GM12878 (cell line): ENCODE data around the gene PRSS2. TPM values are rescaled to one million over a fixed set of nuclear protein-coding genes. Genes with fewer than 3 reads are reported as not detected.

Source experiments
- ATAC-seq: fragments of 200-7000 bp; cut with Tn5 transposase; 3 replicates; pipeline ENCODE4 v1.9.1; 2020; ENCODE audit warnings: mild to moderate bottlenecking, moderate library complexity
- BruUV-seq: library from RNA; stranded (reverse); fragments of 400-500 nt; replicated peaks from 2 replicates; lab custom pipeline; 2021; lab: Mats Ljungman, UMichigan
- CTCF ChIA-PET: fragments of 300-600 bp; sonication (Branson Sonifier 250); formaldehyde crosslinking; extraction: SDS; loops from one replicate; lab custom pipeline; 2021; ENCODE audit warnings: inconsistent platforms; lab: Yijun Ruan, JAX
- POLR2A ChIA-PET: fragments of 350-600 bp; formaldehyde crosslinking; extraction: SDS; loops from one replicate; lab custom pipeline; 2021; ENCODE audit warnings: inconsistent platforms; lab: Charles Lee
- RAD21 ChIA-PET: fragments of 300-600 bp; sonication (Branson Sonifier 250); formaldehyde crosslinking; loops from one replicate; lab custom pipeline; 2023; ENCODE audit warnings: antibody characterized with exemption; ENCODE audit not compliant: unreplicated experiment; lab: Charles Lee
- SMC1A ChIA-PET: fragments of 300-600 bp; sonication (Branson Sonifier 250); formaldehyde crosslinking; loops from one replicate; lab custom pipeline; 2023; ENCODE audit not compliant: unreplicated experiment, uncharacterized antibody; lab: Charles Lee
- DNase-seq: peaks from one replicate; pipeline ENCODE4 v3.0.0-alpha.2; 2011; ENCODE audit warnings: low read depth, low spot score
- FAIRE-seq: peaks from 3 replicates; lab custom pipeline; 2011; peaks lifted over from hg19 to GRCh38; lab: Jason Lieb, UNC
- H2AFZ ChIP-seq: 2 replicates; pipeline ENCODE4 v1.6.0; 2011; ENCODE audit warnings: low read depth, low read length, control low read depth; ENCODE audit not compliant: control insufficient read depth
- H3K27ac ChIP-seq: 2 replicates; pipeline ENCODE4 v1.5.1; 2011; ENCODE audit warnings: control low read depth; ENCODE audit not compliant: control insufficient read depth, insufficient read depth
- H3K27me3 ChIP-seq, 2 experiments: replicated peaks in 1 of 2; 2 replicates each; pipeline versions ENCODE4 v1.6.0 to v1.6.1; 2011; ENCODE audit warnings: low read length in 1 of 2; ENCODE audit not compliant: control insufficient read depth in 2 of 2, insufficient read depth in 2 of 2
- H3K36me3 ChIP-seq, 2 experiments: 2 replicates each; pipeline ENCODE4 v1.5.1; 2011; ENCODE audit warnings: low read length in 1 of 2; ENCODE audit not compliant: control insufficient read depth in 2 of 2, insufficient read depth in 2 of 2
- H3K4me1 ChIP-seq: 2 replicates; pipeline ENCODE4 v1.6.1; 2011; ENCODE audit warnings: mild to moderate bottlenecking, low read length, moderate library complexity, mixed read lengths; ENCODE audit not compliant: control insufficient read depth, insufficient read depth
- H3K4me2 ChIP-seq: 2 replicates; pipeline ENCODE4 v1.6.0; 2011; ENCODE audit warnings: control low read depth; ENCODE audit not compliant: control insufficient read depth, insufficient read depth
- H3K4me3 ChIP-seq: fragments of 200-600 bp; sonication (generic); 2 replicates; pipeline ENCODE4 v1.5.1; 2016
- H3K79me2 ChIP-seq: 2 replicates; pipeline ENCODE4 v1.6.0; 2011; ENCODE audit warnings: low read length; ENCODE audit not compliant: control insufficient read depth, insufficient read depth
- H3K9ac ChIP-seq: 2 replicates; pipeline ENCODE4 v1.8.0; 2011; ENCODE audit warnings: low read length, control low read depth, mixed read lengths; ENCODE audit not compliant: control insufficient read depth, insufficient read depth
- H3K9me3 ChIP-seq: replicated peaks from 3 replicates; pipeline ENCODE4 v1.5.1; 2011; ENCODE audit warnings: mild to moderate bottlenecking, low read length; ENCODE audit not compliant: control insufficient read depth, insufficient read depth
- H4K20me1 ChIP-seq: 2 replicates; pipeline ENCODE4 v1.6.0; 2011; ENCODE audit not compliant: control insufficient read depth, insufficient read depth
- ATF2 ChIP-seq: IDR thresholded peaks from 2 replicates; pipeline ENCODE4 v1.6.1; 2012; ENCODE audit warnings: low read length, inconsistent platforms
- CREB1 ChIP-seq: IDR thresholded peaks from 2 replicates; pipeline ENCODE4 v1.6.1; 2012; ENCODE audit warnings: low read depth, mild to moderate bottlenecking, inconsistent platforms
- GABPA ChIP-seq: IDR thresholded peaks from 2 replicates; pipeline ENCODE4 v1.6.1; 2014; ENCODE audit warnings: antibody characterized with exemption, low read depth, mild to moderate bottlenecking, inconsistent platforms
- GATAD2B ChIP-seq: fragments of 450-650 bp; conservative IDR thresholded peaks from 2 replicates; pipeline ENCODE4 v1.6.1; 2017; ENCODE audit warnings: low read depth, mild to moderate bottlenecking, moderate library complexity
- KLF5 ChIP-seq: fragments of 450-650 bp; IDR thresholded peaks from 2 replicates; pipeline ENCODE4 v1.6.1; 2014; ENCODE audit warnings: mild to moderate bottlenecking; ENCODE audit not compliant: partially characterized antibody
- MEF2B ChIP-seq: fragments of 450-650 bp; IDR thresholded peaks from 2 replicates; pipeline ENCODE4 v1.6.1; 2018; ENCODE audit warnings: mild to moderate bottlenecking, moderate library complexity; ENCODE audit not compliant: partially characterized antibody, poor library complexity, severe bottlenecking
- MXI1 ChIP-seq: fragments of 150-350 bp; IDR thresholded peaks from 2 replicates; pipeline ENCODE4 v1.6.1; 2011; ENCODE audit warnings: low read depth, mild to moderate bottlenecking, inconsistent platforms, low read length, improper control_type of control experiment
- NBN ChIP-seq: fragments of 450-650 bp; IDR thresholded peaks from 2 replicates; pipeline ENCODE4 v1.6.1; 2016
- NR2F1 ChIP-seq: fragments of 450-650 bp; conservative IDR thresholded peaks from 2 replicates; pipeline ENCODE4 v1.6.1; 2017; ENCODE audit warnings: mild to moderate bottlenecking
- POLR2AphosphoS2 ChIP-seq: IDR thresholded peaks from 2 replicates; pipeline ENCODE4 v1.6.1; 2011; ENCODE audit warnings: low read depth, mild to moderate bottlenecking, low read length, improper control_type of control experiment, moderate library complexity
- POU2F2 ChIP-seq: IDR thresholded peaks from 3 replicates; pipeline ENCODE4 v1.6.1; 2011; ENCODE audit warnings: low read depth, mild to moderate bottlenecking, low read length, borderline replicate concordance
- RFX5 ChIP-seq: IDR thresholded peaks from 2 replicates; pipeline ENCODE4 v1.6.1; 2011; ENCODE audit warnings: low read depth, low read length, improper control_type of control experiment
- RUNX3 ChIP-seq: IDR thresholded peaks from 2 replicates; pipeline ENCODE4 v1.6.1; 2012; ENCODE audit warnings: low read length, inconsistent platforms
- SUZ12 ChIP-seq: fragments of 200-600 bp; sonication (generic); IDR thresholded peaks from one replicate; pipeline ENCODE4 v1.6.1; 2018; ENCODE audit warnings: antibody characterized with exemption, mild to moderate bottlenecking; ENCODE audit not compliant: unreplicated experiment
- YY1 ChIP-seq: IDR thresholded peaks from 2 replicates; pipeline ENCODE4 v1.6.1; 2011; ENCODE audit warnings: low read depth, mild to moderate bottlenecking, low read length
- WGBS: methylation state at CpG from one replicate; pipeline ENCODE4 v1.1.6; 2016; ENCODE audit warnings: low lambda C conversion rate; ENCODE audit not compliant: insufficient replicate concordance, insufficient coverage; ENCODE audit errors: missing lambda C conversion rate; 5-methylcytosine and 5-hydroxymethylcytosine counted together
- in situ Hi-C: fragments of 300-500 bp; cut with MboI; formaldehyde crosslinking; loops from 9 replicates; pipeline ENCODE4 v1.14.3; 2018; ENCODE audit warnings: mixed read lengths
- intact Hi-C: fragments of 100-400 bp; cut with micrococcal nuclease; formaldehyde crosslinking; loops from one replicate; pipeline ENCODE4 v1.14.2; 2022; ENCODE audit not compliant: unreplicated experiment
- polyA plus RNA-seq, 11 experiments: library from polyadenylated mRNA; depleted of rRNA in 4 of 11; unstranded in 6 of 11; stranded (reverse) in 5 of 11; fragments of >200 nt; fragmentation: Nextera tagmentation in 4 of 11; fragmentation: Illumina TruSeq in 1 of 11; extraction: Ambion mirVana in 4 of 11; extraction: Trizol in 1 of 11; gene quantifications; 1 replicate in 1 of 11; 2 replicates in 10 of 11; pipeline versions ENCODE4 v1.2.1 to v1.2.3, GENCODE V29; 2011 to 2016; ENCODE audit warnings: inconsistent platforms in 2 of 11, missing spikeins in 2 of 11, low read depth in 1 of 11
- total RNA-seq, 4 experiments: library from RNA; depleted of rRNA in 3 of 4; stranded (reverse); fragments of >200 nt in 3 of 4; fragmentation: Illumina TruSeq in 1 of 4; extraction: Trizol in 1 of 4; gene quantifications; 2 replicates each; pipeline versions ENCODE4 v1.2.1 to v1.2.3, GENCODE V29; 2013 to 2021

The PRSS2 gene
- total and polyA plus RNA-seq, 10 of the 15 experiments (the other 5 are each of a cell fraction or from before 2014, with no cell fraction given), result 0.21 to 28.8 (median 0.41) TPM; not detected in 7

GRCh38 chr7:142777318-142777717, 6.5 kb downstream of the PRSS2 start (continued):
- TF ChIP-seq KLF5 (no peak), ATF2 (no peak), POLR2AphosphoS2 (no peak)

- Histone ChIP-seq H3K4me2 (peak overlapping the region; percentile 88), H3K4me1 (peaks cover 9% of the 10 kb centered on the region)
- TF ChIP-seq CREB1 (no peak), MXI1 (peak; percentile 70; the same call in 1 of the 2 replicates), RFX5 (no peak), GATAD2B (no peak), SUZ12 (no peak), POU2F2 (peak; percentile 80; the same call in 2 of the 3 replicates), MEF2B (peak; percentile 32), ATF2 (peak; percentile 40; the same call in 1 of the 2 replicates), NBN (peak; percentile 56; the same call in 1 of the 2 replicates), GABPA (no peak), YY1 (peak; percentile 81; the same call in 1 of the 2 replicates), NR2F1 (no peak; the same call in 1 of the 2 replicates), RUNX3 (peak; percentile 48)
These were observed 12.4 kb downstream of the PRSS2 start for GRCh38 chr7:142782922-142783900.

More at GRCh38 chr7:142782922-142783900, 12.4 kb downstream of the PRSS2 start:
- ChIA-PET POLR2A (interaction anchor here (0.7 to 1.5 kb wide), 6 partner anchors 21 to 74 kb away, joined by 3 to 20 read pairs (median 4); no protein-coding TSS in a partner anchor), RAD21 (interaction anchor here (0.6 to 20.4 kb wide), 48 partner anchors 11 to 432 kb away, joined by 3 to 813 read pairs (median 8); partner anchors contain the start of gene PRSS2), SMC1A (interaction anchor here (0.7 to 24.6 kb wide), 35 partner anchors 10 to 286 kb away, joined by 3 to 786 read pairs (median 5); partner anchors contain the start of genes EPHB6, PRSS1 and PRSS2), CTCF (interaction anchor here (0.6 to 24.4 kb wide), 59 partner anchors 10 to 522 kb away, joined by 3 to 1055 read pairs (median 5); partner anchors contain the start of genes PRSS1 and PRSS2)
- intact Hi-C loops (loop anchor here (1.0 to 10.0 kb wide), 7 partner anchors 28 to 248 kb away; no protein-coding TSS in a partner anchor), in situ Hi-C loops (loop anchor here (5.0 kb wide), 1 partner anchor 151 kb away; no protein-coding TSS in a partner anchor)
- Histone ChIP-seq H3K4me3 (peak overlapping the region; percentile 65), H3K36me3 (no peaks in the 10 kb centered on the region), H2AFZ (peak overlapping the region; percentile 88), H3K27me3 (no peaks in the 10 kb centered on the region), H3K27ac (peak overlapping the region; percentile 45; the same call in 1 of the 2 replicates), H4K20me1 (no peaks in the 10 kb centered on the region), H3K9ac (peak overlapping the region; percentile 35; the same call in 1 of the 2 replicates), H3K9me3 (no peaks in the 10 kb centered on the region), H3K79me2 (no peaks in the 10 kb centered on the region)
- ATAC-seq, result peak; percentile 91
- WGBS, result 6% methylated on average over 32 of the region's 32 CpGs
- peak; percentile 66 for DNase-seq
- FAIRE-seq, result peak; percentile 86
- no TSS peak for BruUV-seq
